Heart right ventricle (tissue), 16 donors: ENCODE measurements around the gene MAST3. TPM values are rescaled to one million over a fixed set of nuclear protein-coding genes. Genes with fewer than 3 reads are reported as not detected.

ENCODE experiments used
- ATAC-seq, 8 donors: fragments of 200-7000 bp; cut with Tn5 transposase; one replicate each; pipeline ENCODE4 v1.9.1; 2020; ENCODE audit warnings: mild to moderate bottlenecking in 8 of 8, moderate library complexity in 8 of 8, moderate number of reproducible peaks in 1 of 8
- DNase-seq, 2 donors: peaks; one replicate each; pipeline ENCODE4 v3.0.0-alpha.2; 2020
- H3K27ac ChIP-seq, 10 donors: fragments of 200-600 bp; sonication (generic) in 2 of 10; one replicate each; pipeline versions ENCODE4 v1.5.0 to v1.8.0; 2020 to 2022; ENCODE audit warnings: mild to moderate bottlenecking in 3 of 10
- H3K27me3 ChIP-seq, 7 donors: fragments of 200-600 bp; one replicate each; pipeline ENCODE4 v1.8.0; 2021 to 2022; ENCODE audit warnings: mild to moderate bottlenecking in 2 of 7
- H3K36me3 ChIP-seq, 9 donors: fragments of 200-600 bp; sonication (generic) in 1 of 9; one replicate each; pipeline versions ENCODE4 v1.5.0 to v1.8.0; 2020 to 2022; ENCODE audit warnings: mild to moderate bottlenecking in 2 of 9
- H3K4me1 ChIP-seq, 9 donors: fragments of 200-600 bp; sonication (generic) in 1 of 9; one replicate each; pipeline versions ENCODE4 v1.5.0 to v1.8.0; 2020 to 2022; ENCODE audit warnings: mild to moderate bottlenecking in 4 of 9
- H3K4me3 ChIP-seq, 10 donors: fragments of 200-600 bp; sonication (generic) in 2 of 10; one replicate each; pipeline versions ENCODE4 v1.5.0 to v1.8.0; 2020 to 2022; ENCODE audit warnings: mild to moderate bottlenecking in 7 of 10, moderate library complexity in 2 of 10
- H3K9me3 ChIP-seq, 11 donors: fragments of 200-600 bp in 10 of 11; sonication (generic) in 2 of 11; one replicate each; pipeline versions ENCODE4 v1.5.0 to v1.8.0; 2013 to 2022; ENCODE audit warnings: mild to moderate bottlenecking in 2 of 11, control low read depth in 1 of 11, moderate library complexity in 1 of 11
- CTCF ChIP-seq, 9 donors: fragments of 200-600 bp; sonication (generic) in 2 of 9; IDR thresholded peaks; one replicate each; pipeline versions ENCODE4 v1.5.0 to v1.8.0; 2021 to 2022; ENCODE audit warnings: antibody characterized with exemption in 9 of 9, mild to moderate bottlenecking in 5 of 9, moderate library complexity in 1 of 9
- WGBS, 2 donors: extraction: QIAGEN DNeasy Blood & Tissue Kit; methylation state at CpG; one replicate each; pipeline ENCODE4 v1.1.7; 2013; ENCODE audit warnings: inconsistent platforms in 1 of 2; 5-methylcytosine and 5-hydroxymethylcytosine counted together
- intact Hi-C, 10 donors: fragments of 100-400 bp; cut with DNase I; formaldehyde crosslinking; loops; one replicate each; pipeline versions ENCODE4 v1.11.1 to v1.14.2; 2022
- long read RNA-seq, 3 donors: library from polyadenylated mRNA; unstranded; transcript quantifications; one replicate each; pipeline ENCODE4 v2.0.0, GENCODE V29; 2020 to 2021
- polyA plus RNA-seq, 2 donors: library from polyadenylated mRNA; stranded (reverse); fragments of 200-250 nt; gene quantifications; one replicate each; pipeline ENCODE4 v1.2.3, GENCODE V29; 2013
- total RNA-seq, 10 donors: library from RNA; stranded (reverse); fragmentation: NEBNext Ultra II Directional in 3 of 10; extraction: Animal tissue kit (Norgen Biotek cat#: 25700) in 3 of 10; gene quantifications; one replicate each; pipeline versions ENCODE4 v1.2.1 to v1.2.4, GENCODE V29; 2021 to 2023
- donor health status: Arrhythmogenic right ventricular cardiomyopathy.
- donor health status: ischemic (EF 13 %, LVEDD 7.1; RV severe dilation, severe dysfunction).
- donor health status: healthy with polysubstance abuse.
- donor health status: DM: no; HTN: yes; CAD: no.
- donor health status: DM: no; HTN: no; CAD: no.
- donor health status: ischemic (EF 25% LVEDD 6.9; RV normal size, moderate dysfunction).
- donor health status: ischemic (EF 25% LVEDD 5.7; RV mildly dilated, moderate dysfunction).
- donor health status: healthy.
- donor health status: DM: yes; HTN: yes; CAD: no.
- donor health status: Ischemic cardiomyopathy.
- donor health status: ischemic (EF 35%, LVEDD 5.7; RV mildly dilated, moderate dysfunction).
- donor health status: nonischemic (EF 11% LVEDD 7.7; RV severe dilation, severe dysfunction).
- donor health status: DM: yes; HTN: yes; CAD: no.
- donor health status: PGD.
- donor health status: ischemic (EF 29% LVEDD 5.4; RV normal size, mild dysfunction).
- donor health status: nonischemic (EF 23%, LVEDD 6.1; RV moderate dilation, normal function).

Gene MAST3
- total RNA-seq (1 to 10 TPM; 2.8 to 6.4 (median 4.6) TPM), polyA plus RNA-seq (1 to 10 TPM; 1.5 to 2.6 TPM)
- long read RNA-seq, donor 1, partial matches to known transcripts, result 2 of 4 reads
- long read RNA-seq, donor 1, other reads (novel, unspliced or antisense), result 2 of 4 reads
- long read RNA-seq, donor 2, partial matches to known transcripts, result 0 of 1 reads
- long read RNA-seq, donor 2, other reads (novel, unspliced or antisense), result 1 of 1 reads
- long read RNA-seq, donor 3, partial matches to known transcripts, result 0 of 2 reads
- long read RNA-seq, donor 3, other reads (novel, unspliced or antisense), result 2 of 2 reads

- peak; percentile 59 to 82 for DNase-seq
- Histone ChIP-seq H3K27ac (peak within 1 kb of the TSS in 1 of 10 donors; percentile 65), H3K4me1 (peaks cover 0 to 23% (median 14%) of the 10 kb centered on the region in 9 donors), H3K4me3 (peak within 1 kb of the TSS in 9 of 10 donors; percentile 1 to 63 (median 47)), H3K9me3 (no peaks in the 10 kb centered on the region), H3K36me3 (no peaks in the 10 kb centered on the region), H3K27me3 (peaks cover 0 to 54% (median 34%) of the 10 kb centered on the region in 7 donors)
- intact Hi-C loops, result no loop called here
- TF ChIP-seq CTCF (IDR thresholded peaks at IDR 0.05), result no peak
- WGBS, 2 donors, result 22 to 23% methylated on average over 54 of the region's 54 CpGs
- ATAC-seq, result peak; percentile 88 to 96 (median 90)
These were observed at the start of gene MAST3 for GRCh38 chr19:18097217-18097992. Gene MAST3, plus strand, starts transcription at chr19:18097778. Its CDS starts 15 bp downstream, at chr19:18097793.

- ATAC-seq (peak; percentile 91 to 97 (median 94)), DNase-seq (peak; percentile 96 to 98)
- Histone ChIP-seq H3K36me3 (no peaks in the 10 kb centered on the region), H3K4me1 (peaks cover 15 to 57% (median 47%) of the 10 kb centered on the region in 9 donors), H3K9me3 (no peaks in the 10 kb centered on the region), H3K4me3 (peak overlapping the region in 1 of 10 donors; percentile 9), H3K27ac (peak overlapping the region; percentile 75 to 91 (median 86)), H3K27me3 (peaks cover 0 to 8% (median 0%) of the 10 kb centered on the region in 7 donors)
- WGBS, 2 donors, result 18 to 31% methylated on average over 10 of the region's 10 CpGs
- TF ChIP-seq CTCF (IDR thresholded peaks at IDR 0.05), result no peak
- intact Hi-C loops, result loop anchor here in 2 of 10 donors (2.0 kb wide), 2 partner anchors 27 to 29 kb away; no protein-coding TSS in a partner anchor
These were observed 48.2 kb upstream of the MAST3 start for GRCh38 chr19:18049385-18049784.

- intact Hi-C loops, result loop anchor here in 4 of 10 donors (5.0 to 10.0 kb wide), 3 partner anchors 107 to 120 kb away; partner anchors contain the start of gene CCDC124 (in 2 of the 4)
- ATAC-seq, result peak; percentile 34 to 71 (median 62)
- H3K36me3 ChIP-seq, result no peaks in the 10 kb centered on the region
- 13 to 17% methylated on average over 30 to 31 of the region's 31 CpGs for WGBS, 2 donors
- peaks cover 0 to 8% (median 0%) of the 10 kb centered on the region in 7 donors for H3K27me3 ChIP-seq
- no peak for TF ChIP-seq CTCF (IDR thresholded peaks at IDR 0.05)
- peak; percentile 55 to 73 for DNase-seq
- no peaks in the 10 kb centered on the region for H3K9me3 ChIP-seq
- peaks cover 15 to 43% (median 35%) of the 10 kb centered on the region in 9 donors for H3K4me1 ChIP-seq
- H3K27ac ChIP-seq, result peak overlapping the region; percentile 16 to 91 (median 64)
- peak overlapping the region in 8 of 10 donors; percentile 14 to 35 (median 29) for H3K4me3 ChIP-seq
These were observed 45.7 kb upstream of the MAST3 start for GRCh38 chr19:18051887-18052286.

GRCh38 chr19:18053576-18054219 is 43.9 kb upstream of the MAST3 start:
- Histone ChIP-seq H3K27ac (no peak overlapping the region), H3K9me3 (no peaks in the 10 kb centered on the region), H3K4me1 (peaks cover 26 to 50% (median 40%) of the 10 kb centered on the region in 9 donors), H3K36me3 (no peaks in the 10 kb centered on the region), H3K27me3 (peaks cover 0 to 8% (median 0%) of the 10 kb centered on the region in 7 donors), H3K4me3 (no peak overlapping the region)
- TF ChIP-seq CTCF (IDR thresholded peaks at IDR 0.05), result no peak
- intact Hi-C loops, result loop anchor here in 4 of 10 donors (5.0 to 10.0 kb wide), 3 partner anchors 109 to 121 kb away; partner anchors contain the start of gene CCDC124 (in 2 of the 4)
- ATAC-seq, result no peak
- DNase-seq, result no peak
- WGBS, 2 donors, result 73 to 74% methylated on average over 9 of the region's 9 CpGs
